GM19468 (cell line): ENCODE data around the gene ADGRG7.
A peak's percentile ranks its signal among the peaks of the same experiment; 100 is the strongest.
"Not testable (repeated sequence)": the region's sequence is repeated elsewhere in the genome, so short reads cannot be mapped to it uniquely, and the experiment has no call there.

ENCODE experiments used
- ATAC-seq: cut with Tn5 transposase; IDR thresholded peaks from one replicate; pipeline ENCODE4 v1.9.1; 2021; ENCODE audit warnings: mild to moderate bottlenecking, moderate library complexity, moderate number of reproducible peaks; ENCODE audit not compliant: unreplicated experiment; ENCODE audit errors: extremely low read depth

The ADGRG7 gene

GRCh38 chr3:100641471-100642032 lies 32.2 kb downstream of the ADGRG7 start:
- peak; percentile 57 for ATAC-seq

- no peak for ATAC-seq
Measured at GRCh38 chr3:100645913-100646312, 36.5 kb downstream of the ADGRG7 start.

- ATAC-seq, result no peak
Measured at GRCh38 chr3:100647171-100647570, 37.8 kb downstream of the ADGRG7 start.

DNA sequence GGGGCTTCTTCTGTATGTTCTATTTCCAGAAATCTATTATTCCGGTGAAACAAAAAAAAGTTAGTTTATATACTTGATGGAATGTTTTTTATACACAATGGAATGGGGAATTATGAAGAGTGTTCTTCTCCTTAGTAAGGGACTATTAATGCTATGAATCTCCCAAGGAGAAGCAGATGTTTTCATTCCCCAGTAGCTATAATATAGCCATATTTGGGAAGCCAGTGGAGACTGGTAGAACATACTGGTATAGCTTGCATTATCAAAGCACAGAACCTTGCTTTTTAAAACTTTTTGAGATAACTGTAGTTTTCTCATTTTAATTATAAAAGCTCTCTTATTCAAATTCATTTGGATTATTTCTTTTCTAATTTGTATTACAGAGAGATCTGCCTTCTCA lies 38.3 kb downstream of the ADGRG7 start:
- no peak for ATAC-seq

GRCh38 chr3:100650651-100651619 lies 41.5 kb downstream of the ADGRG7 start:
- peak; percentile 85 for ATAC-seq

DNA sequence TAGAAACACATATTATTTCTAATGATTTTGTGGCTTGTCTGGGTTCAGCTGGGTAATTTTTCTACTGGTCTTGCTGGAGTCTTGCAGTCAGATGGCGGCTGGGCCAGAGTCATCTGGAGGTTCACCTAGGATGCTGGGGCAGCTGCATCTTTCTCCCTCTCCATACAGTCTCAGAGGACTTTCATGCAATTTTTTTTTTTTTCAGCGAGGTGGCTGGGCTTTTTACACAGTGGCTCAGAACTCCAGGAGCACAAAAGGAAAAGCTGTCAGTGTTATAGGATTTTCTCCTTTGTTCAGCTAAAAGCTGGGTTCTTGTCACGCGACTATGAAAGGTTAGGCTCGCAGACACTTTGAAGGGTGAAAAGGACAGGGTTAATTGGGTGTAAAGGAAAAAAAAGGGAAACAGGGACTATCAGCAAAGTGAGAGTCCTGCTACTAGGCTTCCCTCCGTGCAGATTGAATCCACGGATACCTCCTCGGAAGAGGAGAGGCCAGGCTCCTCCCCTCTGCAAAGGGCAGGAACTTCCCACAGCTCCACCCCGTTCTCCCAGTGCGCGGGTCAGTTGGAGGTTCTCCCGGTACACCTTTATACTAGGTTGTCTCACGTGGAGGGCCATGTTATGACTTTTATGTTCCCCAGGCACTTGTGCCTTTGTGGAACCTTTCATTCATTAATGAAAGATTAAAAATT lies 44.3 kb downstream of the ADGRG7 start:
- no peak for ATAC-seq

- no peak for ATAC-seq
Measured at GRCh38 chr3:100656945-100657344, 47.5 kb downstream of the ADGRG7 start.

GRCh38 chr3:100661294-100661693 lies 51.9 kb downstream of the ADGRG7 start:
- ATAC-seq, result not testable (repeated sequence)

DNA sequence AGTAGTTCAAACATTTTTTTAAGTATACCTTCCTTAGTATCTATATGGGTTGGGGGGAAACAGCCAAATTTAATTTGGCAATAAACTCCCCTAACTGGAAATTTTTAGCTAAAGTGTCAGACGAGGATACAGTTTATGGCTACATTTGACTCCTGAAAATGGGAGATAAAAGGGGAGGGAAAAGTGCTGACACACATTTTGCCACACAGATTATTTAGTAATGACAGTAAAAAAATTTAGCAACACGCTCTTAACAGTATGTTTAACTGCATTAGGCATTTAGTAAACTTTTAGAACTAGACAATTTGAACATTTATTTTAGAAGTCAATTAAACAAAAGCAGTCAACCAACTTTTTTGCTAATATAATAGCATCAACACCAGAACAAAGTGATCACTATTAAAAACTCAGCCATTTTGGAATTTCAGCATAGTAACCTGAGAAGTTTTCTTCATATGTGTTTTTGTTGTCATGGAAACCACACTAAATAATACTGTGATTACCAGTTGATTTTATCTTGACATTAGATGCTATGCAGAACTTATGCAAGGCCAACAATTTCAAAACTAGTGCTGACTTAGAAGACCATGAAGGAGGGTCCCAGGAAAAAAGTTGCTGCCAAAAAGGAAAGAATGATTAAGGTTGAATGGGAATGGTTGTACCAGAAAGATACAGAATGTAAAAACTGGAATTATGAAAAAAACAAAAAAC lies 52.9 kb downstream of the ADGRG7 start:
- no peak for ATAC-seq

- ATAC-seq, result no peak
Measured at GRCh38 chr3:100665230-100665629, 55.8 kb downstream of the ADGRG7 start.

GRCh38 chr3:100666699-100667098 lies 57.3 kb downstream of the ADGRG7 start:
- not testable (repeated sequence) for ATAC-seq

DNA sequence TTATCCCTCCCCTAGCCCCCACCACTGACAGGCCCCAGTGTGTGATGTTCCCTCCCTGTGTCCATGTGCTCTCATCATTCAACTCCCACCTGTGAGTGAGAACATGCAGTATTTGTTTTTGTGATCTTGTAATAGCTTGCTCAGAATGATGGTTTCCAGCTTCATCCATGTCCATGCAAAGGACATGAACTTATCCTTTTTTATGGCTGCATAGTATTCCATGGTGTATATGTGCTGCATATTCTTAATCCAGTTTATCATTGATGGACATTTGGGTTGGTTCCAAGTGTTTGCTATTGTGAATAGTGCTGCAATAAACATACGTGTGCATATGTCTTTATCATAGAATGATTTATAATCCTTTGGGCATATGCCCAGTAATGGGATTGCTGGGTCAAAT lies 57.9 kb downstream of the ADGRG7 start:
- ATAC-seq, result not testable (repeated sequence)

DNA sequence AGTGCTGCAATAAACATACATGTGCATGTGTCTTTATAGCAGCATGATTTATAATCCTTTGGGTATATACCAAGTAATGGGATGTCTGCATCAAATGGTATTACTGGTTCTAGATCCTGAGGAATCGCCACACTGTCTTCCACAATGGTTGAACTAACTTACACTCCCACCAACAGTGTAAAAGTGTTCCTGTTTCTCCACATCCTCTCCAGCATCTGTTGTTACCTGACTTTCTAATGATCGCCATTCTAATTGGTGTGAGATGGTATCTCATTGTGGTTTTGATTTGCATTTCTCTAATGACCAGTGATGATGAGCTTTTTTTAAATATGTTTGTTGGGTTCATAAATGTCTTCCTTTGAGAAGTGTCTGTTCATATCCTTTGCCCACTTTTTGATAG lies 61.6 kb downstream of the ADGRG7 start:
- ATAC-seq, result not testable (repeated sequence)

DNA sequence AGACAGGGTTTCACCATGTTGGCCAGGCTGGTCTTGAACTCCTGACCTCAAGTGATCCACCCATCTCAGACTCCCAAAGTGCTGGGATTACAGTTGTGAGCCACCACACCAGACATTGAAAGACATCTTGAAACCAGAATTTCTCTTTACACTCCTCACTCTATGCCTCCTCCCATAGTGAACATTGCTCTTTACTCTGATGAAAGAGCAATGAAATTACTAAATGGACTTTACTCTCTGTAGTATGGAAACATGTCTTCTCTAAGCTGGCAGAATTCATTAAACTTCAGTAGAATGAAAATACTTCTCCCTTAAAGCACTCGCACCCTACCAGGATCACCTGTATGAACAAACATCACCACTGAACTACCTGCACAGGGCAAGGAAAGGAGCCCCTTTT lies 72.1 kb downstream of the ADGRG7 start:
- ATAC-seq, result no peak

GRCh38 chr3:100682056-100682853 lies 72.9 kb downstream of the ADGRG7 start:
- ATAC-seq, result no peak

DNA sequence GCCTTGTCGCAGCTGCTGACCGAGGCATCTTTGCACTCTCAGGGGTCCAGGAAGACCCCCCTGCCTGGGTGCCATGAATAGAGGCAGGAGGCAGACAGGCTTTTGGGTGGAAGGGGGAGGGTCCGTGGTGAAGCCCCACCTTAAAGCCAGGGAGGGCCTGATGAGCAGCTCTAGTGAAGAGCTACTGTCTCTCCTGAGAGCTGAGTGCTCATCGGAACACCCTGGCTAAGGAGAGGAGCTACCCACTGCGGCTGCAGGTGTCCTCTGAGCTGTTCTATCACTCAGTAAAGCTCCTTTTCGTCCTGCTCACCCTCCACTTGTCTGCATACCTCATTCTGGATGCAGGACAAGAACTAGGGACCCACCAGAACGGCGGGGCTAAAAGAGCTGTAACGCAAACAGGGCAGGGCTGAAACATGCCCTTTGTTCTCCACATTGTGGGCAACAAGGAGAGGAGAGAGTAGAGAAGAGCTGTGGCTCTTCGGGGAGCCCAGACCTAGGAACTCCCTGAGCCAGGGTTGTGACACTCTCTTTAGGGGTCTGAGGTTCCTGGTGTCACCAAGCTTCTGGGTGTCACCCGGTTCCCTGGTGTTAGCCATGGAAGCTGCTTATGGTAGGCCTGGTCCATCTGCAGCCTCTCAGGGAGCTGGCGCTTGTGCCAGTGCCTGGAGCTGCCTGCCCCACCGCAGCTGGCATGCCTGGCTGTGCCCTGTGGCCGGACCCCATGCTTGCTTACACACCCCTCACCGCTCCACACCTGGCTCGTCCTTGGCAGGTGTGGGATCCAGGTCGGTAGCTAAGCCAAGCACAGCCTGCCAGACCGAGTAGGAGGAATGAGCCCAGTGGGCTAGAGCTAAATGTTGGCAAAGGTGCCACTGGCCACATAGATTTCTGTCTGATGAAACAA lies 73.7 kb downstream of the ADGRG7 start:
- no peak for ATAC-seq

GRCh38 chr3:100693225-100693624 lies 83.8 kb downstream of the ADGRG7 start:
- no peak for ATAC-seq

DNA sequence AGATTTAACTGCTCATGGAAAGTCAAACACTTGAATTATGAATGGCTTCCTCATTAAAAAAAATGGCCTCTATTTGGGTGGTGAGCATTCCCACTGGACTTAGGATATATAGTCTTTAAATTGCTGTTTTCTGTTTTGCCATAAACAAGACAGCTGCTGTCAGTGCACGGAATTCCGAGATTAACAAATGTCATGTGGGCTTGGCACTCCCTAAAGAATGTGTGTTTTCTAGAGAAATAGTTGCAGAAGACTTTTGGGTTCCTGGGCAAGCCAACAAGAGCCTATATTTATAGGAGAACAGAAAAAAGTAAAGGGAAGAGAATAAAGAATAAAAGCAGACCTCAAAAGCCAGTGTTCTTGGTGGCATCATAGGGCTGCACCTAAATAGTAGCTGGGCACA lies 86.3 kb downstream of the ADGRG7 start:
- no peak for ATAC-seq

GRCh38 chr3:100696161-100696560 lies 86.8 kb downstream of the ADGRG7 start:
- ATAC-seq, result no peak
